IPS-18a (cell line): Measurements from ENCODE around the gene SV2C.

Experiments
- H3K27ac ChIP-seq: one replicate; pipeline ENCODE4 v1.5.1; 2013; ENCODE audit warnings: low read length
- H3K27me3 ChIP-seq: one replicate; pipeline ENCODE4 v1.6.1; 2013; ENCODE audit warnings: mild to moderate bottlenecking, low read length; ENCODE audit not compliant: control insufficient read depth, insufficient read depth
- H3K36me3 ChIP-seq: one replicate; pipeline ENCODE4 v1.6.1; 2013; ENCODE audit warnings: low read depth, low read length; ENCODE audit not compliant: control insufficient read depth
- H3K4me1 ChIP-seq: one replicate; pipeline ENCODE4 v1.6.1; 2013; ENCODE audit warnings: low read depth, low read length; ENCODE audit not compliant: control insufficient read depth
- H3K4me3 ChIP-seq: one replicate; pipeline ENCODE4 v1.5.1; 2013; ENCODE audit warnings: low read length
- H3K9ac ChIP-seq: one replicate; pipeline ENCODE4 v1.6.1; 2013; ENCODE audit warnings: mild to moderate bottlenecking, low read length, moderate library complexity
- H3K9me3 ChIP-seq: one replicate; pipeline ENCODE4 v1.6.1; 2013; ENCODE audit warnings: low read depth, low read length; ENCODE audit not compliant: control insufficient read depth

SV2C gene

GRCh38 chr5:76149636-76150035 lies 66.5 kb downstream of the SV2C start:
- Histone ChIP-seq H3K27ac (no peak overlapping the region), H3K36me3 (no peaks in the 10 kb centered on the region), H3K4me3 (no peak overlapping the region), H3K4me1 (peaks cover 10% of the 10 kb centered on the region), H3K27me3 (no peaks in the 10 kb centered on the region), H3K9ac (no peak overlapping the region), H3K9me3 (no peaks in the 10 kb centered on the region)

GRCh38 chr5:76152161-76152560 lies 69.0 kb downstream of the SV2C start:
- H3K27me3 ChIP-seq = no peaks in the 10 kb centered on the region
- H3K27ac ChIP-seq = no peak overlapping the region
- no peak overlapping the region for H3K9ac ChIP-seq
- H3K9me3 ChIP-seq = no peaks in the 10 kb centered on the region
- H3K4me1 ChIP-seq = peaks cover 8% of the 10 kb centered on the region
- H3K4me3 ChIP-seq = no peak overlapping the region
- no peaks in the 10 kb centered on the region for H3K36me3 ChIP-seq

GRCh38 chr5:76152700-76153099 lies 69.5 kb downstream of the SV2C start:
- no peaks in the 10 kb centered on the region for H3K9me3 ChIP-seq
- no peak overlapping the region for H3K4me3 ChIP-seq
- H3K27me3 ChIP-seq = no peaks in the 10 kb centered on the region
- no peak overlapping the region for H3K9ac ChIP-seq
- peaks cover 8% of the 10 kb centered on the region for H3K4me1 ChIP-seq
- no peak overlapping the region for H3K27ac ChIP-seq
- H3K36me3 ChIP-seq = no peaks in the 10 kb centered on the region

- Histone ChIP-seq H3K4me1 (peaks cover 8% of the 10 kb centered on the region), H3K9ac (no peak overlapping the region), H3K4me3 (no peak overlapping the region), H3K27me3 (no peaks in the 10 kb centered on the region), H3K36me3 (no peaks in the 10 kb centered on the region), H3K27ac (no peak overlapping the region), H3K9me3 (no peaks in the 10 kb centered on the region)
These were observed 70.1 kb downstream of the SV2C start for GRCh38 chr5:76153271-76153670.

- H3K27ac ChIP-seq = no peak overlapping the region
- H3K9me3 ChIP-seq = no peaks in the 10 kb centered on the region
- H3K9ac ChIP-seq = no peak overlapping the region
- H3K4me1 ChIP-seq = peaks cover 8% of the 10 kb centered on the region
- H3K27me3 ChIP-seq = no peaks in the 10 kb centered on the region
- H3K4me3 ChIP-seq = no peak overlapping the region
- no peaks in the 10 kb centered on the region for H3K36me3 ChIP-seq
These were observed 71.0 kb downstream of the SV2C start for GRCh38 chr5:76154009-76154690.

- H3K9me3 ChIP-seq = no peaks in the 10 kb centered on the region
- no peak overlapping the region for H3K4me3 ChIP-seq
- no peaks in the 10 kb centered on the region for H3K36me3 ChIP-seq
- H3K9ac ChIP-seq = no peak overlapping the region
- no peak overlapping the region for H3K27ac ChIP-seq
- H3K4me1 ChIP-seq = peaks cover 8% of the 10 kb centered on the region
- no peaks in the 10 kb centered on the region for H3K27me3 ChIP-seq
These were observed 72.4 kb downstream of the SV2C start for GRCh38 chr5:76155536-76155935.

- no peaks in the 10 kb centered on the region for H3K9me3 ChIP-seq
- no peak overlapping the region for H3K9ac ChIP-seq
- H3K4me1 ChIP-seq = no peaks in the 10 kb centered on the region
- no peaks in the 10 kb centered on the region for H3K27me3 ChIP-seq
- no peaks in the 10 kb centered on the region for H3K36me3 ChIP-seq
- no peak overlapping the region for H3K27ac ChIP-seq
- H3K4me3 ChIP-seq = no peak overlapping the region
These were observed 79.2 kb downstream of the SV2C start for GRCh38 chr5:76162335-76162734.

GRCh38 chr5:76163111-76163628 lies 80.0 kb downstream of the SV2C start:
- Histone ChIP-seq H3K36me3 (no peaks in the 10 kb centered on the region), H3K4me1 (no peaks in the 10 kb centered on the region), H3K27me3 (no peaks in the 10 kb centered on the region), H3K9ac (no peak overlapping the region), H3K4me3 (no peak overlapping the region), H3K27ac (no peak overlapping the region), H3K9me3 (no peaks in the 10 kb centered on the region)

- H3K27me3 ChIP-seq = no peaks in the 10 kb centered on the region
- no peak overlapping the region for H3K4me3 ChIP-seq
- no peaks in the 10 kb centered on the region for H3K36me3 ChIP-seq
- H3K4me1 ChIP-seq = no peaks in the 10 kb centered on the region
- H3K9me3 ChIP-seq = no peaks in the 10 kb centered on the region
- no peak overlapping the region for H3K27ac ChIP-seq
- H3K9ac ChIP-seq = no peak overlapping the region
These were observed 81.8 kb downstream of the SV2C start for GRCh38 chr5:76165029-76165428.

- Histone ChIP-seq H3K36me3 (no peaks in the 10 kb centered on the region), H3K4me3 (no peak overlapping the region), H3K4me1 (no peaks in the 10 kb centered on the region), H3K27me3 (no peaks in the 10 kb centered on the region), H3K9ac (no peak overlapping the region), H3K27ac (no peak overlapping the region), H3K9me3 (no peaks in the 10 kb centered on the region)
These were observed 82.7 kb downstream of the SV2C start for GRCh38 chr5:76165711-76166374.

GRCh38 chr5:76166886-76167576 lies 83.8 kb downstream of the SV2C start:
- H3K9me3 ChIP-seq = no peaks in the 10 kb centered on the region
- H3K27me3 ChIP-seq = no peaks in the 10 kb centered on the region
- H3K9ac ChIP-seq = no peak overlapping the region
- no peak overlapping the region for H3K4me3 ChIP-seq
- no peak overlapping the region for H3K27ac ChIP-seq
- H3K36me3 ChIP-seq = no peaks in the 10 kb centered on the region
- no peaks in the 10 kb centered on the region for H3K4me1 ChIP-seq
